Stimulated activated naive CD8-positive, alpha-beta T cell treated with anti-CD3 and anti-CD28 coated beads, Interleukin-15, Interleukin-2, amounts not matched to agents 100 U/mL and 50 U/mL, for 24 hours (primary cell): ENCODE data around the gene GPR6.
A peak's percentile ranks its signal among the peaks of the same experiment; 100 is the strongest.

Experiments used
- ATAC-seq: fragments of 150-1000 bp; cut with Tn5 transposase; one replicate; pipeline ENCODE4 v1.10.0; 2021
- DNase-seq: peaks from one replicate; pipeline ENCODE4 v3.0.0; 2021

Gene GPR6, protein sequence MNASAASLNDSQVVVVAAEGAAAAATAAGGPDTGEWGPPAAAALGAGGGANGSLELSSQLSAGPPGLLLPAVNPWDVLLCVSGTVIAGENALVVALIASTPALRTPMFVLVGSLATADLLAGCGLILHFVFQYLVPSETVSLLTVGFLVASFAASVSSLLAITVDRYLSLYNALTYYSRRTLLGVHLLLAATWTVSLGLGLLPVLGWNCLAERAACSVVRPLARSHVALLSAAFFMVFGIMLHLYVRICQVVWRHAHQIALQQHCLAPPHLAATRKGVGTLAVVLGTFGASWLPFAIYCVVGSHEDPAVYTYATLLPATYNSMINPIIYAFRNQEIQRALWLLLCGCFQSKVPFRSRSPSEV

DNA sequence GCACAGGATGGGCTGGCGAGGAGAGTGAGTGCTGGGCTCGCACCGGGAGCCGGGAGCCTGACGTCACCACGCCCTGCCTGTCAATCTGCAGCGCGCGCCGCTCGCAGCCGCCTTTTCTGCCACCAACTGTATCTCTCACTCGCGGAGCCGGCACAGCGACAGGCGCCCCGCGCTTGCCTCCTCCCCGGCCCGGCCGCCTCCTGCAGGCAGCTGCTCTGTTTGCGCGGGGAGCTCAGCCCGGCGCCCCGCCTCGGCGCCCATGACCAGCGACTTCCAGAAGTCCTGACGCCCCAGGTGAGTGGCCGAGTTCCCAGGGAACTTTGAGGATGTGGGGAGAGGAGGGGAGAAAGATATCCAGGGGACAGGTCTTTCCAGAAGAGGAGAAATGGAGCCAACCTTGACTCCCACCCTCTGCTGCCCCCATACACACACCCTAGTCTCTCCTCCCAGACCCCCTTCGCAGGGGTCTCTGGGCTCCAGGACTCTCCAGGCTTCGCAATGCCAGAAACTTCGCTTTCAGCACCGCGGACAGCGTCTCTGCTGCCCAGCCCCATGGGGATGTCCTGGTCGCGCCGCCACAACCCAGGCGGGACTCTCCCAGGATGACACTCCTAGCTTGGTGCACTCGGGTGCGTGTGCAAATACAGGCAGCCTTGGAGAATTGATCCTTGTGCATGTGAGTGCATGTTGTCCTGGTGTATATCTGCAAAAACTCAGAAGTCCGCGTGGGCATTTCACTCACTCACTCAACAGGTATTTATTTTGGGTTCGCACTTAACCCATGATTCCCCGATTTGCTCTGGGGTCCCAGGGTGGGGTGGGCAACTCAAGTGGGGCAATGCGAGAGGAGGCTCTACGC, at the start of gene GPR6:
Gene GPR6 (plus strand): TSS at position 138 of the 859 bp plus-strand sequence. CDS start 802 bp downstream, outside the sequence.
- ATAC-seq, result peak; percentile 49
- peak; percentile 69 for DNase-seq

DNA sequence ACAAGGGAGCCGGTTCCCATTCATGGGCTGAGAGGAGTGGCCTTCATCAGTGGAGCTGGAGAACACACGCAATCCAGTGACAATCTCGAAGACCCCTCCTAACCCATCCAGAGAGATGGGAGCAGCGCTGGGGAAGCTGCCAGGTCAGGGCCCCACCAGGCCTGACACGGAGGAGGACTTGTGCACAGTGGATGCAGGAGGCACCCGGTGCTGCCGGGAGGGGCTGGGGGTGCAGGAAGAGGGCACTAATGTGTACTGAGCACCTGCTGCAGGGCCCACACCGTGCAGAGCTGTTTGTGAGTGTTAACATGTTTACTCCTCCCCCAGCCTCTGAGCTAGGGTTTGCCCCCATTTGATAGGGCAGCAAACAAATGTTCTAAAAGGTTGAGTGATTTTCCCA, 43.8 kb upstream of the GPR6 start:
- DNase-seq (no peak), ATAC-seq (no peak)

DNA sequence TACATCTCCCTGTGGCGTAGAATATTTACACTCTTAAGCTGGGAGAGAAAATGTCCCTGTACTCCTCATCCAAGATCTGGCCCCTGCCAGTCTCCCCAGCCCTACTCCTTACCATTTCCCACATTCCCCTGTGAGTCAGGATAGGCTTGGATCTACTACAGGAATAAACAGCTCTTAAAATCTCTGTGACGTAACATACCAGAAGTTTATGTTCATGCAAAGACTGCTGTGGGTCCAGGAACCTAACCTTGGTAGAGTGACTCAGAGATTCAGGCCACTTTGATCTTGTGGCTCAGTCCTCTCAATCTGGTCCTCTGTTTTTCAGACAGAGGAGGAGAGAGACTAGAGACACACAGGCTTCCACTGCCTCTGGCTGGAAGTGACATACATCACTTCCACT, 38.5 kb upstream of the GPR6 start:
- DNase-seq (no peak), ATAC-seq (no peak)

DNA sequence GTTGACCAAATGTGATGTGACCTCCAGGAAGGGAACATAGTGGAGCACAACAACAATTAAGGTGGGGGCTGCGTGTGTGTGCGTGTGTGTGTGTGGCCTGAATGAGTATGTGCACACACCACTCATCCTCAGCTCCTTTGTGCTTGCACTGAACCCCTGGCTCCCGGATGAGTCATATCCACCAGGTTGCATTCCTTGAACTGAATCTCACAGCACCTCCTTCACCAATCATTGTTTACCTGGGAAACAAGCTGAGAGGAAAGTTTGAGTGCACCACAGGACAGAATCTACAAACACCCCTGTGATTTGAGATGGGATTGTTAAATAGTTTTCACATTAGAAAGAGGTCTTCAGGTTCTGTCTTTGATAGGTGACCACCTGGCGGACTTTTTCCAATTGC, 33.7 kb upstream of the GPR6 start:
- DNase-seq (no peak), ATAC-seq (no peak)

DNA sequence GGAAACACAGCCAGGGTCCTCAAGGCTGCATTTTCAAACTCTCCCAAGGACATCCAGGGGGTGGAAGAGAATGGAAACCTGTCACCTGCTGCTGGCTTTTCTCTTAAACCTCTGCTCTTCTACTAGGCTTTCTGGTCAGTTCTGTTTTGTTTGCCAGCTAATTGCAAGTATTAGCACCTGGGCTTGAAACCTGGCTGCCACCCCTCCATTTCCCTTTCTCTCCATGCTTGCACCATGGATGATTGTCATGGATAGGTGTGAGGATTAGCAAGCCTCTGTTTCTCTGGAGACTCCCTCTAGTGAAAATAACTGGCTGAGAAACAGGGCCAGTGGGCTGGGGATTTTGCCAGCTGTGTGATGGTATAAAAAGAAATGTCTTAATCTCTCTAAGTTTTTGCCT, 33.0 kb upstream of the GPR6 start:
- no peak for DNase-seq
- no peak for ATAC-seq

DNA sequence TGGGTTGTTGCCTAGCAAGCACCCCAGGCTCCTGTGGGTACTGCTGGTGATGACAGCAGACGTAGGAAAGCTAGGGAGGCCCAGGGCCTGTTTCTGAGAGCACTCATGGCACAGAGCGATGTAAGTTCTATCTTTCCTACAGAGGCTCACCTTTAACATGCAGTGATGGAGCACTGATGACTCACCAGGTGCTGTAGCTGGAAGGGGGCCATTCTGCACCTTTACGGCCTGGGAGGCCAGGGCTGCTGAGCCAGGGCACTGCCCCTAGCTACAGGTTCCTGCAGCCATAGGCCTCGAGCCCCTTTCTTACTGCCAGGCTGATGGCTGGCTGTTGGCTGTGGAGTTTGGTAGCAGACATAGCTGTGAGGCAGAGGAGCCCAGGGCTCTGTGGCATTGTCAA, 31.1 kb upstream of the GPR6 start:
- no peak for DNase-seq
- no peak for ATAC-seq

DNA sequence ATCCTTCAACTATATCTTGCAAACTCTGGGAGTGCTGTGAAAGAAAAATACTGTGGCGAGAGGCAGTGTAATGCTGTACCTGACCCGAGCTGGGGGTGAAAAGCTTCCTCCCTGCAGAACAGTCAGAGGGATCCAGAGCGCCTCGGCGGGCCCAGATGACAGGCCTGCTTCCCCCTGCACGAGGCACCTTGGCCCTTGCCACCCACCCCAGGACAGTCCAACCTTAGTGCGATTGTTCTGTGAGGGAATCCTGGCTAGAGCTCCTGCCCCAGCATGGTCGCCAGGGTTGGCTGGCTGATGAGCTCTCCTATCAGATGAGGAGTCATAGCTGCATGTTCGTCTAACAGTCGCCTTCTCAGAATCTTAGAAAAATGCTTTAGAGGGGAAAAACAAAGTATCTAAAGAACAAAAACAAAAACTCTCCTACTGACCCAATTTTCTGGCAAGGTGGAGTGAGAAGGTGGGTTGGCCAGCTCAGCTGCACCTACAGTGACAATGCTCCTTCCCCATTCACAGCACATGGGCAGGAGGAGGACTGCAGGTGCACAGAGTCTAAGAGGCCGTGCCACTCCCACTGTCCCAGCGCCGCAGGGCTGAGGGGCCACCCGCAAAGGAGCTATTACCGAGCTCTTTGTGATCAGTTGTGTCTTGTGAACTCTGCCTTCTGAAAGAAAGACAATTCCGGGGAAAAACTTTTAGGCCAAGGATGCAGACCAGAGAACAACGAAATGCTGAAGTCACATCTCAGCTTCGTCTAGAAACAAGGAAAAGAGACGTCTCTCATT, 28.6 kb upstream of the GPR6 start:
- ATAC-seq, result no peak

DNA sequence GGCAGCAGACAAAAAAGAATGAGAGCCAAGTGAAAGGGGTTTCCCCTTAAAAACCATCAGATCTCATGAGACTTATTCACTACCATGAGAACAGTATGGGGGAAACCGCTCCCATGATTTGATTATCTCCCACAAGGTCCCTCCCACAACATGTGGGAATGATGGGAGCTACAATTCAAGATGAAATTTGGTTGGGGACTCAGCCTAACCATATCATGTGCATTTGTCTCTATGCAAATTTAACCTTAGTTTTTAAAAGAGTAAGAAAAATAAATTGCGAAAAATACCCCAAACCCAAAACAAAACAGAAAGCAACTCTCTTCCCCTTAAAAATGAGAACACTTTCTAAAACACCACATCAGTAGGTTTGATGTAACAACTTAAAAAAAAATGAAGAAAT, 22.6 kb upstream of the GPR6 start:
- ATAC-seq (no peak), DNase-seq (no peak)

More for the DNA sequence above, 28.6 kb upstream of the GPR6 start:
- DNase-seq, result no peak

DNA sequence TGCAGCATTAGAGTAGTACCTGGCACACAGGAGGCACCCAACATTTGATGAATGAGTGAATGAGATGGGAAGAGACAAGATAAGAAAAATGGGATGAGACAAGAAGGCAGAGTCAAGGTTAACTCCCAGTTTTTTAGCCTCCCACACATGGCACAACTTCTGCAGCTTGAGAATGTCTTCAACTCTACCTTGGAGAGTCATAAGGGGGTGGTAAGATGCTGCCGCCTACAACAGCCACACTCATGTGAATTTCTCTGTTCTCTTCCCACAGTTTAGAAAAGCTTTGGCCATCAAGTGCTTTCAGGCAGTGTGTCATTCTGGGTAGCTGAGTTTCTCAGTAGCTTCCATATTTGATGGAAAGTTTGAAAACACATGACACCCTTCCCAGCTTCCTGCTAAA, 19.5 kb upstream of the GPR6 start:
- no peak for ATAC-seq
- no peak for DNase-seq

DNA sequence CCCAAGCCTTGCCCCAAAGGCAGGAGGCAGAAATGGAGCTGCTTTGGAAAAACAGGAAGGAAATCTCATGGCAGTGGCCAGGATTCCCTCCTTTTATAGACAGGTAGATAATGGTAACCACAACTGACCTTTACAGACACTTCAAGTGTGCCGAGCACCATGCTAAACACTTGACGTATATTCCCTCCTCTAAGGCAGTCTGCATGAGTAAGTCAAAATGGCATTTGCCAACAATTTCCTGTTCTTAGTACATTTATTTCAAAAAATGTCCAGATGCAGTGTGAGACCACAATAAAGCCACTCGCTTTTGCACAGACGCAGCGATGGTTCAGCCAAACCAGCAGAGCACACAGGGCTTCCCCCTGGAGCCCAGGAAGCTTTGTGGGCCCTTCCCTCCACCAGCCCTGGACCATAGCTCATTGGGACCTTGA, 16.5 kb upstream of the GPR6 start:
- ATAC-seq (peak; percentile 72), DNase-seq (peak; percentile 5)

DNA sequence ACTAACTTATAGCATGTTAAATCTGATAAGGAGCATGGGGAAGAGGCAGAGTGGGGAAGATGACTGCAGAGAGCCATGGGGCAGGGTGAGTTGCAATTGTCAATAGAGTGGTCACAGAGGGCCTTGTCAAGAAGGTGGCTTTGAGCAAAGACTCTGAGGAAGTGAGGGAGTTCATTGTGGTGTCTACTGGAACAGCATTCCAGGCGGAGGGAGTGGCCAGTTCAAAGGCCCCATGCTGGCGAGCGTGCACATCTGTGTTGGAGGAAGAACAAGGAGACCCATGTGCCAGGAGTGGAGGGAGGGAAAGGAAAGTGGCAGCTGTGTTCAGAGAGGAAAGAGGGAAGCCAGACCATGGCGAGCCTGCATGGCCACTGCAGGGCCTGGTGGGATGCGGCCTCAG, 15.8 kb upstream of the GPR6 start:
- ATAC-seq (no peak), DNase-seq (no peak)

DNA sequence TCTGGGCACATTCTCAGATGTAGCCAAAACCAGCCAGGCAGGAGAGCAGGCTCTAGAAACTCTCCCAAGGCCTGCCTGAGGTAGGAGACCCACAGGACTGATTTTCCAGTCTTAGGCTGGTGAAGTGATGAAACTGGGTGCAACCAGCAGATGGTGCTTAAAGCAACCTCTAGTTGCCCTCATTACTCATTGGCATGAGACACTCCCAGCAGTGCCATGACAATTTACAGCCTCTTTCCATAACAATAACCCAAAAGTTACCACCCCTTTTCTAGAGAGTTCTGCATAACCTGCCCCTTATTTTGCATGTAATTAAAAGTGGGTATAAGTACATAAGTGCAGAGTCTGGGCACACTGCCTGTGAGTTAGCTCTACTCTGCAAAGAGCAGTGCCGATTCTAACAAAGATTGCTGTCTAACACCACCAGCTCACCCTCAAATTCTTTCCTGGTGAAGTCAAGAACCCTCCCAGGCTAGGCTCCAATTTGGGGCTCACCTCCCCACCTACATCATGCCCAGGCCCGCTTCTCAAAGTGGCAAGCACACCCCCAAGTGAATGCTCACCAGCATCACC, 14.4 kb upstream of the GPR6 start:
- ATAC-seq, result no peak

DNA sequence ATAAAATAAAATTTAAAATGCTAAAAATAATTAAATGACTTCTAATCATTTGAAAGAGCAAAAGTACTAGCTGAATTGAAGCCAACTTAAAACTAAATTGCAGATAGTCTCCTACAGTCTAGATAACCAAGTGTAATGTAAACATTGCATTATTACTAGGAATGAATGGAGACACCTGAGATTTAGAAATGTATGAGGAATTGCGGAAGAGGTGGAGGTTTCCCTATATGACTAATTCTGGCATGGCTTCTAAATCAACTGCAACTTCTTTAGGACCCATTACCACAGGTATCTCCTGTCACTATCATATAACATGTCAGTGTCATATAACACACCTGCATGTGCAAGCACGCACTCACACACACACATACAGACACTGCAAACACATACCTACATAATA, 13.2 kb upstream of the GPR6 start:
- no peak for DNase-seq

More for the DNA sequence above, 14.4 kb upstream of the GPR6 start:
- no peak for DNase-seq

DNA sequence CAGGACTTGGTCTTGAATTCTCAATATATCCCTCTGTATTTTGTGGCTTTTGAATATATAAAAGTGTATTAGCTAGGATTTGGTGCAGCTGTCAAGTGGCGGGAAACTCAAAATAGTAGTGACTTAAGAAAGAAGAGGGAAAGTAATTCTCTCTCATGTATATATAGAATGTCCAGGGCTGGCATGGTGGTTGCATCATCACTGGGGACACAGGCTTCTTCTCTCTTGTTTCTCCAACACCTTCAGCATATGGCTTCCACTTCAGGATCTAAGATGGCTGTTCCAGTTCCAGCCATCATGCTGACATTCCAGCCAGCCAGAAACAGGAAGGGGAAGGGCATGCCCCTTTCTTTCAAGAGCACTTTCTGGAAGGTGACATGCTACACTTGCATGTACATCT, 11.8 kb upstream of the GPR6 start:
- no peak for ATAC-seq
- DNase-seq, result no peak

More for the DNA sequence above, 13.2 kb upstream of the GPR6 start:
- ATAC-seq, result no peak

DNA sequence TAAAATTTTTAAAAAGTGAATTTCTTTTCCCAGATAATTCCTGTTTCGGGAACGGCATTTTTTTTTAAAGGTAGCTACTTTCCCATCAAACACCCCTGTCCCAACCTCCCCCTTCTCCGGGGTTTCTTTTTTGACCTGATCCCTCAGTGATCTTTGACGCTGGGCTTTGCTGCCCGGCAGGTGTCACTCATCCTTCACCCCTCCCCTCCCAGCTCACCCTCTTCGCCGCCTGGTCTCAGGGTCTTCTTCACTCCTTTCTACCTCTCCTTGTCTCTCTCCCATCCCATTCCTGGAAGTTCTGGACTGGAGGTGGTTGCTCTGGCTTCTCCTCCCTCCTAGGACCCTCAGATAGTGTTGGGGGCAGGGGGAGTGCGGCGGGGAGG, 329 bp upstream of the GPR6 start:
- DNase-seq, result no peak
- no peak for ATAC-seq

DNA sequence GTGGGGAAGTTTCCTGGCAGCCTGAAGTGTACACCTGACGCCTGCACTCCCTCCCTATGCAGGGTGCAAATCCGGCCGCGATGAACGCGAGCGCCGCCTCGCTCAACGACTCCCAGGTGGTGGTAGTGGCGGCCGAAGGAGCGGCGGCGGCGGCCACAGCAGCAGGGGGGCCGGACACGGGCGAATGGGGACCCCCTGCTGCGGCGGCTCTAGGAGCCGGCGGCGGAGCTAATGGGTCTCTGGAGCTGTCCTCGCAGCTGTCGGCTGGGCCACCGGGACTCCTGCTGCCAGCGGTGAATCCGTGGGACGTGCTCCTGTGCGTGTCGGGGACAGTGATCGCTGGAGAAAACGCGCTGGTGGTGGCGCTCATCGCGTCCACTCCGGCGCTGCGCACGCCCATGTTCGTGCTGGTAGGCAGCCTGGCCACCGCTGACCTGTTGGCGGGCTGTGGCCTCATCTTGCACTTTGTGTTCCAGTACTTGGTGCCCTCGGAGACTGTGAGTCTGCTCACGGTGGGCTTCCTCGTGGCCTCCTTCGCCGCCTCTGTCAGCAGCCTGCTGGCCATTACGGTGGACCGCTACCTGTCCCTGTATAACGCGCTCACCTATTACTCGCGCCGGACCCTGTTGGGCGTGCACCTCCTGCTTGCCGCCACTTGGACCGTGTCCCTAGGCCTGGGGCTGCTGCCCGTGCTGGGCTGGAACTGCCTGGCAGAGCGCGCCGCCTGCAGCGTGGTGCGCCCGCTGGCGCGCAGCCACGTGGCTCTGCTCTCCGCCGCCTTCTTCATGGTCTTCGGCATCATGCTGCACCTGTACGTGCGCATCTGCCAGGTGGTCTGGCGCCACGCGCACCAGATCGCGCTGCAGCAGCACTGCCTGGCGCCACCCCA, 1.2 kb downstream of the GPR6 start:
- DNase-seq, result no peak
- no peak for ATAC-seq

DNA sequence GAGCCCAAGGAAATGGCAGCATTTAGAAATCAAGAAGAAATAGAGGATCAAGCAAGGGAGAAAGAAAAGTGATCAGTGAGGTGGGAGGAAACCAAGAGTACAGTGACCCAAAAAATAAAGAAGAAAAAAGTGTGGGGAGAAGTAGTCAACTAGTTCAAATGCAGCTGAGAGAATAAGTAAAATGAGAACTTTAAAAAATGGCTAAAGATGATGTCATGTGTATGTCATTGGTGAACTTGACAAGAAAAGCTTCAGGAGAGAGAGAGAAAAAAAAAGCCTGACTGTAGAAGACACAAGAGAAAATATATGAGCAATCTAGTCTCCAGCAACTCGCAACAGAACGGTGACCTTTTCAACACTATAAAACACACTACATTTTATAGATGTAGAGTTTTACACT, 6.3 kb downstream of the GPR6 start:
- ATAC-seq (no peak), DNase-seq (no peak)

DNA sequence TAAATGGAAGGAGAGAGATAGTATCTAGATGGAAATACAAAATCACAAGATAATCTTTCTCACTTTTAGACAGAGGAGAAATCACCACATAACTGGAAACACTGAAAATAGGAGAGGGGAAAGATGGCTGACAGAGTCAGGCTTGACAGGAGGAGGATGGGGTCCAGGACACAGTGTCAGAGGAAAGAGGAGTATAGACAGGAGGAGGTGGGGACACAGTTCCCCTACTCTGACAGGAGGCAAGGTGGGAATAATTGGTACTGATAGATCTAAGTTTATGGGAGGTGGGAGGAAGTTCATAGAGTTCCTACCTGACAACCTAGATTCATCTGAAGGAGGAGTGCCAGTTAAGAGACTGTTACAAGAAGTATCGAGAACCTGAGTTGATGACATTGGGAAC, 9.1 kb downstream of the GPR6 start:
- DNase-seq, result no peak

DNA sequence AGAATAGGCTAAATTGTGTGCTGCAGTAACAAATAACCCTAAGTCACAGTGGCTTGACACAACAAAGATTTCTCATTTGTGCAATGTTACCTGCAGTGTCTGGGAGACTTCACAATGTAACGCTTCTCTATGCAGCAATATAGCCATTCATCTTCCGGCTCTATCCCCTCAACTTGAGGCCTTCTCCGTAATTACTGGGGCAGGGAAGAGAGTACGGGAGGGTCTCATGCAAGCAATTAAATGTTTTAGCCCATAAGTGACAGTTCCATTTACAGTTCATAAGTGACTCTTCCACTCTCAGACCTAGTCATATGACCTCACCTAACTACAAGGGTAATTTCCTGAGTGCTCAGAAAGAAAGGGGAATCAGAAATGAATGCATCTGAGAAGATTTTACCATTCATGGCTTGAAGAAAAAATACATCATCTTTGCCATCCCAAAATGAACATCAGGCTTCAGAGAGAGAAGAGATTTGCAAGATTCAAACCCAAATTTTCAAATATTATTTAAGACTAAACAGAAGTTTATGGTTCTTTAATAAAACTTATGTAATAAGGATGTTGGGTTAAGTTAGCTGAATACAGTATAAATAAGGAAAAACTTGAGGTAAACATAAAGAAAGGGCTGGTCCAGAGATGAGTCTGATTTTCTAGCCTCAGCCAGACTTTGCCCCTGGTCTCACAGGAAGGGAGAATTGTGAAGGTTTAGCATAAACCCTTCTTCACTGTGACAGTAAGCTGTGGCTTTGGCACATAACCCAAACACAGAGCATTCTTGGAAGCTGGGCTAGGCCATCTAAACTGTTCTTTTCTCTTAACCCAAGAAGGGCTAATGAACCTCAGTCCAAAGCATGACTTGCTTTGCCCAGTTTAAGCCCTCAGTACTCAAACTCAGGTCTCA, 13.3 kb downstream of the GPR6 start:
- ATAC-seq (no peak), DNase-seq (no peak)

More for the DNA sequence above, 9.1 kb downstream of the GPR6 start:
- ATAC-seq, result no peak

DNA sequence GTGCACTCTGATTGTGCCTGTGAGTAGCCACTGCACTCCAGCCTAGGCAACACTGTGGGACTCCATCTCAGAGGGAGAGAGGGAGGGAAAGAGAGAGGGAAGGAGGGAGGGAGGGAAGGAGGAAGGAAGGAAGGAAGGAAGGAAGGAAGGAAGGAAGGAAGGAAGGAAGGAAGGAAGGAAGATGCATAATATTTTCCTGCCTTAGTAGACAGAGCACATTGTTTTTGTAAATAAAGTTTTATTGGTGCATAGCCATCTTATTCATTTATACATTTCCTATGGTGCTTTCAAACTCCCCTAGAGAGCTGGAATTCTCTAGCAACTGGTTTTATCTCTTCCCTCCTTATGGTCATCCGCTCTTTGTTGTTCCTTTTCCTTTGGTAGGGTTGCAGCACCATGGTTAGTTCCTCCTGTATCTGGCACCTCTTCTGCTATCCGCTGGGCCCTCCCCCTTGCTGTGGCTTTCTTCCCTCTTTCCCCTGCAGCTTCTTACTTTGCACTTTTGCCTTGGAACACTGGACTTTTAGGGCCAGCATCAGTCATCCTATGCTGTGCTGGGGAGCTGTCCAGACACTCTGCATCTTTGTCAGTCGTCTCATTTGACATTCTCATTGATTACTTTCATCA, 20.2 kb downstream of the GPR6 start:
- ATAC-seq, result no peak
- DNase-seq, result no peak
